ENCODE data around the gene GBA3. TPM values are rescaled to one million over a fixed set of nuclear protein-coding genes. Genes with fewer than 3 reads are reported as not detected.

The GBA3 gene
- total RNA-seq, 4 donors from 2014 or later: 0.52 TPM; not detected in 3

DNA sequence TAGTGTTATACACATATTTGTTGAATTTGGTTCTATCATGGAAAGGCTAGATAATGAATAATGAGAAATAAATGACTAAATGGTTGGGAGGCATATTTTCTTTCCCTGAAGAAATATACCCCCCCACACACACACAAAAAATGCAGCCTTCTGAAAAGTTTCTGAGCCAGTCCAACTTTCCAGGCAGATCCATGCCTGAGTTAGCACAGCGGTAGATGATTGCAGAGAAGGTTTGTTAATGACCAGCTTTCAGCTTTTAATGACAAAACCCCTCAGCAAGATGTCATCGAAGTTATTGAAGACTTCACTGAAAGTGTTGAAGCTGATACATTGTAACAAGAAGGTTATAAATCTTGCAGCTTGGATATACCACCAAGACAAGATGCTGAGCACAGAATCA is 61.4 kb downstream of the GBA3 start:
- 72 to 74% methylated on average over 2 of the region's 2 CpGs for WGBS, 2 donors
- DNase-seq (ENCODE audit: low spot score in 2 of 2): no peak
- intact Hi-C loops (cut with DNase I; ENCODE audit: low total_unique reads): no loop called here
- TF ChIP-seq POLR2A (IDR thresholded peaks at IDR 0.05): no peak
- no peak for TF ChIP-seq CTCF (IDR thresholded peaks at IDR 0.05)
- H3K4me3 ChIP-seq (ENCODE audit: low read depth, poor library complexity, severe bottlenecking): no peak overlapping the region

GRCh38 chr4:22762548-22762947 is 69.8 kb downstream of the GBA3 start:
- no peak overlapping the region for H3K4me3 ChIP-seq (ENCODE audit: low read depth, poor library complexity, severe bottlenecking)
- 79 to 91% methylated on average over 2 of the region's 2 CpGs for WGBS, 2 donors
- no peak for DNase-seq (ENCODE audit: low spot score in 2 of 2)
- intact Hi-C loops (cut with DNase I; ENCODE audit: low total_unique reads): no loop called here
- TF ChIP-seq CTCF (IDR thresholded peaks at IDR 0.05) (no peak), POLR2A (IDR thresholded peaks at IDR 0.05) (no peak)

DNA sequence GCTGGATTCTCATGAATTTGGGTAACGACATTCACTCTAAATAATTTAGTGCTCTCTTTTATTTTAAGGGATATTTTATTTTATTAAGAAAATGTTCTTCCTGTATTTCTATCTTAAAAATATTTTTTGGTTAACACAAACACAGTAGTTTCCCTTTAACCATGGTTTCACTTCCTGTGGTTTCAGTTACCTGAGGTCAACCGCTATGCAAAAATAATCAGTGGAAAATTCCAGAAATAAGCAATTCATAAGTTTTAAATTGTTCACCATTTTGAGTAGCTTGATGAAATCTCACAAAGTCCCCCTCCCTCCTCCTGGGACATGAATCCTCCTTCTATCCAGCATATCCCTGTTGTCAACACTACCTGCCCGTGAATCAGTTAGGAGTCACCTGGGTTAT is 71.4 kb downstream of the GBA3 start:
- H3K4me3 ChIP-seq (ENCODE audit: low read depth, poor library complexity, severe bottlenecking): no peak overlapping the region
- 87 to 93% methylated on average over 3 of the region's 3 CpGs for WGBS, 2 donors

GRCh38 chr4:22766068-22766467 is 73.3 kb downstream of the GBA3 start:
- DNase-seq (ENCODE audit: low spot score in 2 of 2): no peak
- TF ChIP-seq POLR2A (IDR thresholded peaks at IDR 0.05) (no peak), CTCF (IDR thresholded peaks at IDR 0.05) (no peak)
- intact Hi-C loops (cut with DNase I; ENCODE audit: low total_unique reads): no loop called here
- WGBS, 2 donors: 71 to 82% methylated on average over 2 of the region's 2 CpGs
- H3K4me3 ChIP-seq (ENCODE audit: low read depth, poor library complexity, severe bottlenecking): no peak overlapping the region

More for the DNA sequence above, 71.4 kb downstream of the GBA3 start:
- TF ChIP-seq POLR2A (IDR thresholded peaks at IDR 0.05) (no peak), CTCF (IDR thresholded peaks at IDR 0.05) (no peak)
- intact Hi-C loops (cut with DNase I; ENCODE audit: low total_unique reads): no loop called here
- DNase-seq (ENCODE audit: low spot score in 2 of 2): no peak

GRCh38 chr4:22778547-22779163 is 85.9 kb downstream of the GBA3 start:
- no peak for DNase-seq (ENCODE audit: low spot score in 2 of 2)
- TF ChIP-seq POLR2A (IDR thresholded peaks at IDR 0.05) (no peak), CTCF (IDR thresholded peaks at IDR 0.05) (no peak)
- WGBS, 2 donors: 92 to 97% methylated on average over 18 to 23 of the region's 37 CpGs
- intact Hi-C loops (cut with DNase I; ENCODE audit: low total_unique reads): no loop called here
- no peak overlapping the region for H3K4me3 ChIP-seq (ENCODE audit: low read depth, poor library complexity, severe bottlenecking)

GRCh38 chr4:22780317-22780716 is 87.6 kb downstream of the GBA3 start:
- no peak for DNase-seq (ENCODE audit: low spot score in 2 of 2)
- TF ChIP-seq CTCF (IDR thresholded peaks at IDR 0.05) (no peak), POLR2A (IDR thresholded peaks at IDR 0.05) (no peak)
- H3K4me3 ChIP-seq (ENCODE audit: low read depth, poor library complexity, severe bottlenecking): no peak overlapping the region
- 52 to 55% methylated on average over 4 of the region's 4 CpGs for whole genome bisulfite sequencing, 2 donors
- intact Hi-C loops (cut with DNase I; ENCODE audit: low total_unique reads): no loop called here
